CD14-positive monocyte (primary cell): ENCODE data around the gene SCN10A. TPM values are rescaled to one million over a fixed set of nuclear protein-coding genes. Genes with fewer than 3 reads are reported as not detected.

Source experiments
- DNase-seq, 3 donors: peaks; one replicate each; pipeline ENCODE4 v3.0.0-alpha.2; 2011 to 2022
- H2AFZ ChIP-seq: 2 replicates; pipeline ENCODE4 v1.6.0; 2012; ENCODE audit warnings: mild to moderate bottlenecking, low read depth, low read length, inconsistent platforms; ENCODE audit not compliant: insufficient read depth, poor library complexity, severe bottlenecking
- H3K27ac ChIP-seq, 2 donors: 1 replicate in 1 of 2; 2 replicates in 1 of 2; pipeline ENCODE4 v1.5.1; 2012 to 2013; ENCODE audit warnings: low read length in 2 of 2, control low read depth in 1 of 2, inconsistent platforms in 1 of 2, low read depth in 1 of 2, mild to moderate bottlenecking in 1 of 2
- H3K27me3 ChIP-seq, 2 donors: one replicate each; pipeline versions ENCODE4 v1.6.0 to v1.6.1; 2011 to 2013; ENCODE audit warnings: low read length in 2 of 2; ENCODE audit not compliant: control insufficient read depth in 2 of 2, insufficient read depth in 2 of 2
- H3K36me3 ChIP-seq, 2 donors: replicated peaks in 1 of 2; 1 replicate in 1 of 2; 2 replicates in 1 of 2; pipeline versions ENCODE4 v1.5.1 to v1.6.1; 2012 to 2013; ENCODE audit warnings: low read length in 2 of 2, control low read depth in 1 of 2, inconsistent platforms in 1 of 2, mild to moderate bottlenecking in 1 of 2; ENCODE audit not compliant: insufficient read depth in 2 of 2, control insufficient read depth in 1 of 2
- H3K4me1 ChIP-seq, 2 donors: 1 replicate in 1 of 2; 2 replicates in 1 of 2; pipeline versions ENCODE4 v1.5.1 to v1.6.1; 2012 to 2013; ENCODE audit warnings: low read length in 2 of 2, control low read depth in 1 of 2, inconsistent platforms in 1 of 2, mild to moderate bottlenecking in 1 of 2, moderate library complexity in 1 of 2; ENCODE audit not compliant: insufficient read depth in 2 of 2, control insufficient read depth in 1 of 2
- H3K4me2 ChIP-seq: replicated peaks from 2 replicates; pipeline ENCODE3; 2012; ENCODE audit warnings: low read length, moderate library complexity, mild to moderate bottlenecking; ENCODE audit not compliant: poor library complexity, severe bottlenecking; ENCODE audit errors: extremely low read depth
- H3K4me3 ChIP-seq, 3 experiments: fragments of 200-600 bp in 1 of 3; sonication (generic) in 1 of 3; replicated peaks in 1 of 3; 1 replicate in 2 of 3; 2 replicates in 1 of 3; pipeline ENCODE4 v1.5.1; 2011 to 2013; ENCODE audit warnings: low read length in 3 of 3, mild to moderate bottlenecking in 3 of 3, control low read depth in 2 of 3, low read depth in 2 of 3, inconsistent platforms in 1 of 3, moderate library complexity in 1 of 3
- H3K79me2 ChIP-seq: 2 replicates; pipeline ENCODE4 v1.6.0; 2012; ENCODE audit warnings: mild to moderate bottlenecking, control low read depth, inconsistent platforms, low read length, moderate library complexity; ENCODE audit not compliant: insufficient read depth
- H3K9ac ChIP-seq: 2 replicates; pipeline ENCODE4 v1.6.0; 2017; ENCODE audit warnings: low read length, mild to moderate bottlenecking; ENCODE audit not compliant: insufficient read depth, poor library complexity, severe bottlenecking
- H3K9me3 ChIP-seq, 2 donors: replicated peaks in 1 of 2; 1 replicate in 1 of 2; 2 replicates in 1 of 2; pipeline versions ENCODE4 v1.5.1 to v1.6.1; 2012 to 2013; ENCODE audit warnings: low read length in 2 of 2, control low read depth in 1 of 2; ENCODE audit not compliant: control insufficient read depth in 1 of 2, insufficient read depth in 1 of 2
- H4K20me1 ChIP-seq: 2 replicates; pipeline ENCODE4 v1.6.0; 2012; ENCODE audit warnings: mild to moderate bottlenecking, low read length, control low read depth, moderate library complexity; ENCODE audit not compliant: insufficient read depth
- H3K27ac Mint-ChIP-seq, 7 donors: one replicate each; pipeline ENCODE4 v1.8.0; 2020; ENCODE audit warnings: mild to moderate bottlenecking in 7 of 7, mixed read lengths in 7 of 7, moderate library complexity in 6 of 7, inconsistent platforms in 2 of 7
- H3K27me3 Mint-ChIP-seq, 3 donors: one replicate each; pipeline ENCODE4 v1.8.0; 2021 to 2022; ENCODE audit warnings: low read depth in 3 of 3, mild to moderate bottlenecking in 3 of 3, mixed read lengths in 3 of 3, moderate library complexity in 3 of 3, inconsistent platforms in 1 of 3
- H3K36me3 Mint-ChIP-seq, 2 donors: one replicate each; pipeline ENCODE4 v1.8.0; 2020; ENCODE audit warnings: mixed read lengths in 2 of 2, inconsistent platforms in 1 of 2, mild to moderate bottlenecking in 1 of 2
- H3K4me1 Mint-ChIP-seq: one replicate; pipeline ENCODE4 v1.8.0; 2020; ENCODE audit warnings: mild to moderate bottlenecking, mixed read lengths
- H3K4me3 Mint-ChIP-seq, 2 donors: one replicate each; pipeline ENCODE4 v1.8.0; 2020; ENCODE audit warnings: mild to moderate bottlenecking in 2 of 2, mixed read lengths in 2 of 2, moderate library complexity in 1 of 2
- H3K9me3 Mint-ChIP-seq, 7 donors: one replicate each; pipeline ENCODE4 v1.8.0; 2020 to 2022; ENCODE audit warnings: mixed read lengths in 7 of 7, mild to moderate bottlenecking in 6 of 7, moderate library complexity in 6 of 7, inconsistent platforms in 2 of 7
- CTCF ChIP-seq: fragments of 200-600 bp; IDR thresholded peaks from one replicate; pipeline ENCODE4 v1.8.0; 2022; ENCODE audit warnings: antibody characterized with exemption, mild to moderate bottlenecking
- WGBS: methylation state at CpG from one replicate; pipeline ENCODE4 v1.1.5; 2013; ENCODE audit warnings: missing lambda C conversion rate; ENCODE audit not compliant: insufficient coverage; 5-methylcytosine and 5-hydroxymethylcytosine counted together
- intact Hi-C, 2 donors: fragments of 100-400 bp; cut with micrococcal nuclease; formaldehyde crosslinking; loops; one replicate each; pipeline versions ENCODE4 v1.15.0 to v1.15.1; 2023
- polyA plus RNA-seq, 3 donors: library from polyadenylated mRNA; depleted of rRNA in 1 of 3; unstranded in 2 of 3; stranded (reverse) in 1 of 3; fragments of 300-500 nt in 2 of 3; fragments of >200 nt in 1 of 3; fragmentation: Illumina TruSeq in 2 of 3; gene quantifications; 1 replicate in 2 of 3; 2 replicates in 1 of 3; pipeline ENCODE4 v1.2.3, GENCODE V29; 2012 to 2021

SCN10A gene
- polyA plus RNA-seq, 3 donors: not detected

- no peaks in the 10 kb centered on the region for H3K4me1 ChIP-seq
- H3K4me2 ChIP-seq: no peak overlapping the region
- intact Hi-C loops: no loop called here
- no peak for TF ChIP-seq CTCF
- H3K36me3 ChIP-seq: no peaks in the 10 kb centered on the region
- H4K20me1 ChIP-seq: no peaks in the 10 kb centered on the region
- H3K36me3 Mint-ChIP-seq: no peaks in the 10 kb centered on the region
- peaks cover 0 to 2% (median 2%) of the 10 kb centered on the region in 3 donors for H3K27me3 Mint-ChIP-seq
- no peak overlapping the region for H3K27ac Mint-ChIP-seq
- H3K79me2 ChIP-seq: no peaks in the 10 kb centered on the region
- no peak overlapping the region for H3K4me3 ChIP-seq
- DNase-seq: no peak
- no peak overlapping the region for H3K4me3 Mint-ChIP-seq
- H3K9me3 ChIP-seq: no peaks in the 10 kb centered on the region
- no peak overlapping the region for H3K9ac ChIP-seq
- H3K9me3 Mint-ChIP-seq: no peaks in the 10 kb centered on the region
- no peaks in the 10 kb centered on the region for H3K4me1 Mint-ChIP-seq
- H2AFZ ChIP-seq: no peak overlapping the region
- H3K27ac ChIP-seq: no peak overlapping the region
- H3K27me3 ChIP-seq: no peaks in the 10 kb centered on the region
Measured at GRCh38 chr3:38827791-38828190, 11.8 kb upstream of the SCN10A start.

GRCh38 chr3:38826001-38826400, 10.0 kb upstream of the SCN10A start:
- H3K4me1 ChIP-seq: no peaks in the 10 kb centered on the region

More at GRCh38 chr3:38826001-38826400, 10.0 kb upstream of the SCN10A start:
- no peak overlapping the region for H3K4me3 Mint-ChIP-seq
- H3K27me3 Mint-ChIP-seq: peaks cover 0 to 2% (median 2%) of the 10 kb centered on the region in 3 donors
- Histone ChIP-seq H3K27ac (no peak overlapping the region), H3K4me3 (no peak overlapping the region), H3K79me2 (no peaks in the 10 kb centered on the region), H3K9ac (no peak overlapping the region), H2AFZ (no peak overlapping the region), H3K36me3 (no peaks in the 10 kb centered on the region), H3K27me3 (no peaks in the 10 kb centered on the region), H3K9me3 (no peaks in the 10 kb centered on the region), H4K20me1 (no peaks in the 10 kb centered on the region), H3K4me2 (no peak overlapping the region)
- H3K27ac Mint-ChIP-seq: no peak overlapping the region
- H3K36me3 Mint-ChIP-seq: no peaks in the 10 kb centered on the region
- H3K4me1 Mint-ChIP-seq: no peaks in the 10 kb centered on the region
- intact Hi-C loops: no loop called here
- WGBS: 100% methylated on average over 1 of the region's 2 CpGs
- H3K9me3 Mint-ChIP-seq: peaks cover 0 to 2% (median 0%) of the 10 kb centered on the region in 7 donors
- TF ChIP-seq CTCF: no peak
- DNase-seq: no peak
